Urinary bladder (tissue), 4 donors: ENCODE results near the gene PLEKHA7. TPM values are rescaled to one million over a fixed set of nuclear protein-coding genes. Genes with fewer than 3 reads are reported as not detected.
"Not testable (repeated sequence)": the region's sequence is repeated elsewhere in the genome, so short reads cannot be mapped to it uniquely, and the experiment has no call there.

ENCODE experiments used
- DNase-seq: peaks from one replicate; pipeline ENCODE4 v3.0.0-alpha.2; 2015; ENCODE audit errors: extremely low spot score
- H3K27ac ChIP-seq: one replicate; pipeline ENCODE4 v1.5.1; 2013; ENCODE audit warnings: low read depth, mild to moderate bottlenecking, moderate library complexity
- H3K36me3 ChIP-seq: one replicate; pipeline ENCODE4 v1.6.1; 2013; ENCODE audit warnings: mild to moderate bottlenecking, moderate library complexity; ENCODE audit not compliant: insufficient read depth
- H3K4me1 ChIP-seq: one replicate; pipeline ENCODE4 v1.6.1; 2013; ENCODE audit warnings: mild to moderate bottlenecking, moderate library complexity; ENCODE audit not compliant: insufficient read depth
- H3K4me3 ChIP-seq: one replicate; pipeline ENCODE4 v1.5.1; 2013; ENCODE audit warnings: low read depth, low read length
- WGBS: extraction: QIAGEN DNeasy Blood & Tissue Kit; methylation state at CpG from one replicate; pipeline ENCODE4 v1.1.7; 2013; 5-methylcytosine and 5-hydroxymethylcytosine counted together
- polyA plus RNA-seq: library from polyadenylated mRNA; stranded (reverse); fragments of 200-250 nt; gene quantifications from one replicate; pipeline ENCODE4 v1.2.3, GENCODE V29; 2013
- total RNA-seq: library from RNA; depleted of rRNA; stranded (reverse); fragments of >200 nt; gene quantifications from one replicate; pipeline ENCODE4 v1.2.3, GENCODE V29; 2014
- donor health status: healthy with polysubstance abuse.
- donor health status: healthy.

PLEKHA7 gene
- total and polyA plus RNA-seq, 2 donors = 8.1 to 8.3 TPM

DNA sequence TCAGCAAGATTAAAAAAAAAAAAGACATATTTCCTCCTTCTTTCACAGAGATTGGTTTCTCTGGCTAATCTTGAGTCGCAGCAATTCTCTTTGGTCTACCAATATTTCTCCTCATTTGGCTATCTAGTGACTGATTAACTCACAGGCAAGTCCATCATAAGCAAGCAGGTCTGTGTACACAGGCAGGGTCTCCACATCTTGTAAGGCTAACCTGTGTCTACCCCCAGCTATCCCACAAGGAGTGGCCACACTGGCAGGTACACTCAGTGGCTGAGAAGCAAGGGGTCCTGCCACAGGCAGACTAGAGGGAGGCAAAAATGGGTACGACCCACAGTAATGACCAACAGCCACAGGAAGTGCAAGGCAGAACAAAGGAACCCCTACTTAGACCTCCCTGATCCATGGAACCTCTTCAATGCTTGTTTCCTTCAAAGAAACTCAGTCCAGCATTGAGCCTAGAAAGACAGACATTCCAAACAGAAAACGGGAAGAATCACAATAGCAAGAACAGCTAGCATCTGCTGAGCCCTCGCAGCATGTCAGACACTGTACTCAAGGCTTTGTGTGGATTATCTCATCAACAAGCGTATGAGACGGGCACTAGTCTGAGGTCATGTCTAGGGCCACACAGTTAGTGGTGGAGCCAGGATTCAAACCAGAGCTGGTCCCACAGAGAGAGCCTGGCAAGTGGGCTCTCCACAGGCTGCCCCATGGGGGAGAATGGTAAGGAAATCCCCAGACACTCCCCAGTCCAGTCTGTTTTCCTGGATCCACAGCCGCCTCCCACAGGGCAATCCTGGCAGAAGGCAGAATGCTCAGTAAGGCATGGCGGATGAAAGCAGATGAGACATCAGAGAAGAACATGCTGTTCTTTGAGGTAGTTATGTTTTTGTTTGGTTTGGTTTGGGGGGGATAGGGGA is 34.3 kb downstream of the PLEKHA7 start:
- H3K4me3 ChIP-seq = no peak overlapping the region
- no peak for DNase-seq
- H3K4me1 ChIP-seq = no peaks in the 10 kb centered on the region
- 80% methylated on average over 8 of the region's 8 CpGs for WGBS
- H3K36me3 ChIP-seq = no peaks in the 10 kb centered on the region
- no peak overlapping the region for H3K27ac ChIP-seq

- Histone ChIP-seq H3K4me3 (no peak overlapping the region), H3K27ac (no peak overlapping the region), H3K4me1 (no peaks in the 10 kb centered on the region), H3K36me3 (no peaks in the 10 kb centered on the region)
- no peak for DNase-seq
- 65% methylated on average over 2 of the region's 2 CpGs for whole genome bisulfite sequencing
Measured at GRCh38 chr11:16977994-16978315, 36.3 kb downstream of the PLEKHA7 start.

- no peaks in the 10 kb centered on the region for H3K36me3 ChIP-seq
- 87% methylated on average over 7 of the region's 7 CpGs for WGBS
Measured at GRCh38 chr11:16977136-16977993, 36.8 kb downstream of the PLEKHA7 start.

GRCh38 chr11:16976379-16976778 is 37.8 kb downstream of the PLEKHA7 start:
- H3K4me1 ChIP-seq = no peaks in the 10 kb centered on the region
- H3K36me3 ChIP-seq = no peaks in the 10 kb centered on the region
- H3K4me3 ChIP-seq = no peak overlapping the region
- no peak for DNase-seq
- H3K27ac ChIP-seq = no peak overlapping the region
- WGBS = 85% methylated on average over 5 of the region's 5 CpGs

More at GRCh38 chr11:16977136-16977993, 36.8 kb downstream of the PLEKHA7 start:
- no peak overlapping the region for H3K27ac ChIP-seq
- H3K4me3 ChIP-seq = no peak overlapping the region
- H3K4me1 ChIP-seq = no peaks in the 10 kb centered on the region
- no peak for DNase-seq

GRCh38 chr11:16975906-16976305 is 38.3 kb downstream of the PLEKHA7 start:
- H3K27ac ChIP-seq = no peak overlapping the region
- WGBS = 69% methylated on average over 1 of the region's 1 CpG
- H3K36me3 ChIP-seq = no peaks in the 10 kb centered on the region
- no peaks in the 10 kb centered on the region for H3K4me1 ChIP-seq
- no peak overlapping the region for H3K4me3 ChIP-seq
- DNase-seq = no peak

DNA sequence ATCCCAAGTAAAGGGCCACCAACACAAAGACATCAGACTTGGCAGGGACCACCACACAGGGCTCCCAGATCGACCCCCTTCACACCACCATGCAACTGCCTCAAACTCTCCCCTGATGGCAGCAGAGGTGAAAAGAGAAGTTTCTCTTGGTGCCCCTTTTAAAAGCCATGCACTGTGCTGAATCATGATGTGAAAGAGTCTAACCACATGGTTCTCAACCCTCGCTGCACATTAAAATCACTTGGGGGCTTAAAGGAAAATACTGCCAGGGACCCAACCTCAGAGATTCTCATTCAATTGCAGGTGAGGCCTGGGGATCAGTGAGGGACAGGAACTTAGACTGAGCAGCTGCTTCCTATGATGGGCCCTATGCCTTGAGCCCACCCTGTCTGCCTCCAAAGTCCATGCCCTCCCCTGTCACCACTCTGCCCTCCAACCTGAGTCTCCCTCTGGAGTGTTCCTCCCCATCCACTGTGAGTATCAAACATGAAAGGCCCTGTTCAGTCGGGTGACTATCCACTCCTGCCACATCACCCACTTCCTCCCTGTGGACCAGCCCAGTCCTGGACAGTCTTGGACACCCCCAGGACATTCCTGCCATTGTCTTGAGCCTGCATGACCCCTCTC is 40.8 kb downstream of the PLEKHA7 start:
- 79% methylated on average over 3 of the region's 3 CpGs for WGBS
- DNase-seq = no peak
- H3K4me3 ChIP-seq = no peak overlapping the region
- no peaks in the 10 kb centered on the region for H3K4me1 ChIP-seq
- no peaks in the 10 kb centered on the region for H3K36me3 ChIP-seq
- no peak overlapping the region for H3K27ac ChIP-seq

DNA sequence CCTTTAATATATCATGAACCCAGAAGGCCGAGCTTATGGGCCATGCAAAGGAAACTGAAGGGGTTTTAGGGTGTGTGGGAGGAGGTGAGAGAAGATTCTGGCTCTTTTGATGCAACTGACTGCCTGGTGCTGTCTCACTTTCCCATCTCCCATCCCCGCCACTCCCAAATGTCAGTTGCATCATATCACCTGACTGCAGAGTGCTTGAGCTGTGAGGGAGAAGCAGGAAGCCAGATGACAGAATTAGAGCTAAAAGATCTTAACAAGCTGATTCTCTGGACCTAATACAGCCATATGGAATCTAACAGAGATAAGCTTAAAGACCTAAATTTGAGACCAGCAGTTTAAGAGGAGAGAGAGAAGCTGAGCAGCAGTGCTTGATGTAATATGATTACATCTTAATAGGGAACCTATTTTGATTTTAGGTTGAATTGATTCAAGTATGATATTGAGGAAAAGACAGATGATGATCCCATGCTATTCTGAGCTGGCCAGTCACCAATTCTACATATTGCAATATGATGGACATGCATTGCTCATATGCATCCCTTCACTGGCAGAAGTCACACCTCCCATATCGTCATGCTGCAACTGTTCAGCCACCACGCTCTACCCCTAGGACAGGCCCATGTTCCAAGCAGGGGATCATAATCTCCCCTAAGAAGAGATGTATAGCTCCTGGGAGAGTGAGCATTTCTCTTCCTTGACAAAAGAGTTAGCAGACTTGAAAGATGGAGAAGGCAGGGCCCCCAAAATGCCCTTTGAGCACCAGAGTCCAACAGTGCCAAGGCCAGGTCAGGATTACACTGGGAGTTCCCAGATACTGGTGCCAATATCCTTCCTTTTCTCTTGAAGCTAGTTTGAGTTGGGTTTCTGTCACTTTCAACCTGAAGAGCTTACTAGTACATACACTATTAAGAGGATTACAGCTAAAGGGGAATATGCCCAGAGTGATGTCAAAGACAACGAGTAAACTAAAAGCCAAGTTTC is 44.9 kb downstream of the PLEKHA7 start:
- Histone ChIP-seq H3K4me1 (no peaks in the 10 kb centered on the region), H3K36me3 (no peaks in the 10 kb centered on the region), H3K27ac (no peak overlapping the region), H3K4me3 (no peak overlapping the region)
- 52% methylated on average over 5 of the region's 5 CpGs for WGBS
- no peak for DNase-seq

DNA sequence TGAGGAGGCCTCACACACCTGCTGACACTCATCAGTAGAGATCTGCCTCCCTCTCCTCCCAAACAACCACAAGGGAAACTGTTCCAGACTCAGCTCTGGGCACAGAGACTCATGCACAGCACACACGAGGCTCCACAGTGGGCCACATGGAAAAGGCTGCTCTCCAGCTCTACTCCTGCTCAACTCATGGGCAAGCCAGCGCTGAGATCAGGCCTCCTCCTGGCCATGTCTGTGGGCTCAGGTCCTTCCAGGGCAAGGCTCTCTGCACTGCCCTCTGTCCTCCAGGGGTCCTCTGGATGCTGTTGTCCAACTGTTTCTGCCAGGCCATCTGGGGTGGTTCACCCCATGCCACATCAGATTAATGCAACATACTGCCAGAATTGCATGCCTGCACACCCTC is 46.0 kb downstream of the PLEKHA7 start:
- Histone ChIP-seq H3K27ac (no peak overlapping the region), H3K4me3 (no peak overlapping the region), H3K36me3 (no peaks in the 10 kb centered on the region), H3K4me1 (no peaks in the 10 kb centered on the region)
- WGBS = 78% methylated on average over 2 of the region's 2 CpGs
- no peak for DNase-seq

GRCh38 chr11:16966930-16967671 is 47.1 kb downstream of the PLEKHA7 start:
- Histone ChIP-seq H3K4me1 (no peaks in the 10 kb centered on the region), H3K4me3 (no peak overlapping the region), H3K27ac (no peak overlapping the region), H3K36me3 (no peaks in the 10 kb centered on the region)
- WGBS = 84% methylated on average over 6 of the region's 6 CpGs
- DNase-seq = no peak

GRCh38 chr11:16964501-16964900 is 49.7 kb downstream of the PLEKHA7 start:
- H3K4me3 ChIP-seq = no peak overlapping the region
- DNase-seq = no peak
- WGBS = 94% methylated on average over 3 of the region's 3 CpGs
- no peak overlapping the region for H3K27ac ChIP-seq
- no peaks in the 10 kb centered on the region for H3K4me1 ChIP-seq
- no peaks in the 10 kb centered on the region for H3K36me3 ChIP-seq

DNA sequence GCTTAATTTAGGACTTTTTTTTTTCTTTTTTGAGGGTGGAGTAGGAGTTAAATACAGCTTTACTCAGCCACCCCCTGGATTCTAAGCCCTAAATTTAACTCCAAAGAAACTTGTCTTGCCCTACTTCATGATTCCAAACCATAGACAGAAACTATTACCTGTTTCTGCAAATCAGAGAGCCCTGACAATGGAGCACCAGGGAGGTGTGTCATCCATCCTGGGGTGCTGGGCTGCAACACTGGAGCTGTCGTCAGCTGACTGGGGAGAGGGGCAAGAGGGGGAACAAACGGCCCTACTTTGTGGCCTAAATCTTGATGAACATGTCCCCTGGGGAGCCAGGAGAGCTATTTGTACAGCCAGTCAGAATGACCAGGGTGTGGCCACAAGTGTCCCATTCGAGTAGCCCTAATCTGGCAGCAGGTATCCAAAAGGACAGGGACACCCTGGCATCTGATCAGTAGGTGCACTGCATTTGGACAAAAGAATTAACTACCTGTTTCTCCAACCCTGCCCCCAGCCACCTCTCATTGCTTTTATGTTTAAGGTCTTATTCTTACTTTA is 50.8 kb downstream of the PLEKHA7 start:
- Histone ChIP-seq H3K4me1 (no peaks in the 10 kb centered on the region), H3K36me3 (no peaks in the 10 kb centered on the region), H3K27ac (no peak overlapping the region), H3K4me3 (no peak overlapping the region)
- WGBS = 67% methylated on average over 3 of the region's 3 CpGs
- no peak for DNase-seq

DNA sequence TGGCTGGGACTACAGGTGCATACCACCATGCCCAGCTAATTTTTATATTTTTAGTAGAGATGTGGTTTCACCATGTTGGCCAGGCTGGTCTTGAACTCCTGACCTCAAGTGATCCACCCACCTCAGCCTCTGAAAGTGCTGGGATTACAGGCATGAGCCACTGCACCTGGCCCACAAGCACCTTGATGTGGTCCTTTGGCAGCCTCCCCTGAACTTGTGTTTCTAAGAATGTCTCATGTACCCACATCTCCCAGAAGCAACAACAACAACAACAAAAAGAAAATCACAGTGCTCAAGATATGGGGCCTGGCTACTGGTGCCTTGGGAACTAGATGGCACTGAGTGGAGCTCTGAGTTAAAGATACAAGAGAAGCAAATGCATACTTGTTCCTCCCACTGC is 51.6 kb downstream of the PLEKHA7 start:
- not testable (repeated sequence) for DNase-seq, H3K4me3 ChIP-seq, H3K27ac ChIP-seq, H3K4me1 ChIP-seq, H3K36me3 ChIP-seq
